Caco-2 (cell line): ENCODE measurements around the gene HSPG2. TPM values are rescaled to one million over a fixed set of nuclear protein-coding genes. Genes with fewer than 3 reads are reported as not detected.

ENCODE experiments used
- BruUV-seq: library from RNA; stranded (reverse); fragments of 400-500 nt; replicated peaks from 2 replicates; lab custom pipeline; 2021; lab: Mats Ljungman, UMichigan
- CTCF ChIA-PET: fragments of 300-600 bp; sonication (Branson Sonifier 250); formaldehyde crosslinking; loops from one replicate; lab custom pipeline; 2022; ENCODE audit warnings: antibody characterized with exemption; lab: Charles Lee
- POLR2A ChIA-PET: fragments of 300-600 bp; sonication (Branson Sonifier 250); formaldehyde crosslinking; loops from one replicate; lab custom pipeline; 2022; ENCODE audit warnings: antibody characterized with exemption; lab: Charles Lee
- DNase-seq, 2 experiments: peaks; one replicate each; pipeline versions ENCODE4 v3.0.0 to v3.0.0-alpha.2; 2020 to 2022
- H3K27me3 ChIP-seq: replicated peaks from 2 replicates; pipeline ENCODE4 v1.6.0; 2011; ENCODE audit warnings: low read length; ENCODE audit not compliant: control insufficient read depth, insufficient read depth
- H3K36me3 ChIP-seq: 2 replicates; pipeline ENCODE4 v1.5.1; 2011; ENCODE audit warnings: low read length; ENCODE audit not compliant: control insufficient read depth, insufficient read depth
- H3K4me1 ChIP-seq: fragments of 250-450 bp; sonication (Bioruptor Pico); 2 replicates; pipeline ENCODE4 v1.5.1; 2020; ENCODE audit warnings: mild to moderate bottlenecking
- H3K4me3 ChIP-seq: 2 replicates; pipeline ENCODE4 v1.5.1; 2011; ENCODE audit warnings: low read depth, mild to moderate bottlenecking, control low read depth, low read length
- H3K9me3 ChIP-seq: fragments of 250-450 bp; sonication (Bioruptor Pico); 2 replicates; pipeline ENCODE4 v1.5.1; 2020; ENCODE audit warnings: mild to moderate bottlenecking, moderate library complexity
- H3K27ac Mint-ChIP-seq: one replicate; pipeline ENCODE4 v1.8.0; 2022; ENCODE audit warnings: mixed read lengths; ENCODE audit not compliant: unreplicated experiment
- H3K27me3 Mint-ChIP-seq: one replicate; pipeline ENCODE4 v1.8.0; 2022; ENCODE audit warnings: mixed read lengths; ENCODE audit not compliant: insufficient read depth, unreplicated experiment
- H3K36me3 Mint-ChIP-seq: one replicate; pipeline ENCODE4 v1.8.0; 2022; ENCODE audit warnings: mild to moderate bottlenecking, mixed read lengths; ENCODE audit not compliant: insufficient read depth, unreplicated experiment
- H3K4me1 Mint-ChIP-seq: one replicate; pipeline ENCODE4 v1.8.0; 2022; ENCODE audit warnings: low read depth, mixed read lengths; ENCODE audit not compliant: unreplicated experiment
- H3K4me3 Mint-ChIP-seq: one replicate; pipeline ENCODE4 v1.8.0; 2022; ENCODE audit warnings: mild to moderate bottlenecking, moderate library complexity, mixed read lengths; ENCODE audit not compliant: unreplicated experiment
- H3K9me3 Mint-ChIP-seq: one replicate; pipeline ENCODE4 v1.8.0; 2022; ENCODE audit warnings: mixed read lengths; ENCODE audit not compliant: unreplicated experiment
- CTCF ChIP-seq, 2 experiments: fragments of 200-600 bp in 1 of 2; IDR thresholded peaks; 1 replicate in 1 of 2; 2 replicates in 1 of 2; pipeline versions ENCODE4 v1.5.1 to v1.8.0; 2011 to 2022; ENCODE audit warnings: antibody characterized with exemption in 1 of 2, control low read depth in 1 of 2, inconsistent platforms in 1 of 2, low read depth in 1 of 2, low read length in 1 of 2, mild to moderate bottlenecking in 1 of 2, moderate library complexity in 1 of 2; ENCODE audit not compliant: insufficient read depth in 1 of 2, severe bottlenecking in 1 of 2, unreplicated experiment in 1 of 2
- intact Hi-C: fragments of 100-400 bp; cut with micrococcal nuclease; formaldehyde crosslinking; loops from one replicate; pipeline ENCODE4 v1.10.0; 2022; ENCODE audit not compliant: unreplicated experiment
- total RNA-seq: library from RNA; stranded (reverse); gene quantifications from 2 replicates; pipeline ENCODE4 v1.2.3, GENCODE V29; 2022

Gene HSPG2
- total RNA-seq, 1 experiment from 2014 or later = 237 TPM

DNA sequence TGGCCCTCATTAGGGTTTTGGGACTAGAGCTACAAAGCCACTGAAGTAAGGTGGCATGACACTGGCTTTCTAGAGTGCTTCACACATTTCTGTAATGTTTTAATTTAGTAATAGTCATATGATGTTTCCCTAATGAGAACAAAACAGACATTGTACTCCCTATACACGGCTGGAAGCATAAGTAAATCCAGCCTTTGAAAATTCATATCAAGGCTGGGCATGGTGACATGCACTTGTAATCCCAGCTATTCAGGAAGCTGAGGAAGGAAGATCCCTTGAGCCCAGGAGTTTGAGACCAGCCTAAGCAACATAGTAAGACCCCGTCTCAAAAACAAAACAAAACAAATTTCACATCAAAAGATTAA lies 161.6 kb downstream of the HSPG2 start:
- Mint-ChIP-seq H3K27ac (no peak overlapping the region), H3K9me3 (no peaks in the 10 kb centered on the region), H3K36me3 (no peaks in the 10 kb centered on the region), H3K27me3 (no peaks in the 10 kb centered on the region), H3K4me3 (no peak overlapping the region), H3K4me1 (peaks cover 6% of the 10 kb centered on the region)
- DNase-seq = no peak
- Histone ChIP-seq H3K9me3 (no peaks in the 10 kb centered on the region), H3K27me3 (no peaks in the 10 kb centered on the region), H3K36me3 (no peaks in the 10 kb centered on the region), H3K4me1 (peaks cover 6% of the 10 kb centered on the region; the same call in 1 of the 2 replicates), H3K4me3 (no peak overlapping the region)
- intact Hi-C loops = no loop called here
- ChIA-PET POLR2A (no interaction called here), CTCF (no interaction called here)
- BruUV-seq = no TSS peak
- TF ChIP-seq CTCF (IDR thresholded peaks at IDR 0.05; ENCODE audit: insufficient read depth in 1 of 2, low read depth in 1 of 2, low read length in 1 of 2, severe bottlenecking in 1 of 2, unreplicated experiment in 1 of 2) = no peak

GRCh38 chr1:21774835-21775549 lies 162.1 kb downstream of the HSPG2 start:
- H3K36me3 Mint-ChIP-seq = peaks cover 5% of the 10 kb centered on the region
- Histone ChIP-seq H3K4me1 (peaks cover 6% of the 10 kb centered on the region; the same call in 1 of the 2 replicates), H3K9me3 (no peaks in the 10 kb centered on the region), H3K27me3 (no peaks in the 10 kb centered on the region), H3K36me3 (no peaks in the 10 kb centered on the region), H3K4me3 (no peak overlapping the region)
- H3K27ac Mint-ChIP-seq = no peak overlapping the region
- no peak overlapping the region for H3K4me3 Mint-ChIP-seq
- no peak for TF ChIP-seq CTCF (IDR thresholded peaks at IDR 0.05; ENCODE audit: insufficient read depth in 1 of 2, low read depth in 1 of 2, low read length in 1 of 2, severe bottlenecking in 1 of 2, unreplicated experiment in 1 of 2)
- no peaks in the 10 kb centered on the region for H3K27me3 Mint-ChIP-seq
- BruUV-seq = no TSS peak
- no peak for DNase-seq
- peaks cover 6% of the 10 kb centered on the region for H3K4me1 Mint-ChIP-seq
- intact Hi-C loops = no loop called here
- ChIA-PET POLR2A (no interaction called here), CTCF (no interaction called here)
- H3K9me3 Mint-ChIP-seq = no peaks in the 10 kb centered on the region

DNA sequence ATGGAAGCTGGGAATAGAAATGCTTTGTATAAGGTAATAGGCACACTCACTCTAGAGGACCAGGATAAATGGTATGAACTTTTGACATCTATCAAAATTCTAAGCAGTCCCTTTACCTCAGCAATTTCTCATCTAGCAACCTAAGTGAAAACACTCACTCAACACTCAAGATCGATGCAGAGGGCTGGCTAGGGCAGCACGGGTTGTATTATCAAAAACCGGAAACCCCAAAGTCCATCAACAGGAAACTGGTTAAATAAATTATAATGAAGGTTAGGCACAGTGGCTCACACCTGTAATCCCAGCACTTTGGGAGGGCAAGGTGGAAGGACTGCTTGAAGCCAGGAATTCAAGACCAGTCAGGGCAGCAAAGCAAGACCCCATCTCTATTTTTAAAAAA lies 163.5 kb downstream of the HSPG2 start:
- ChIA-PET CTCF (no interaction called here), POLR2A (no interaction called here)
- Histone ChIP-seq H3K9me3 (no peaks in the 10 kb centered on the region), H3K4me1 (peaks cover 6% of the 10 kb centered on the region; the same call in 1 of the 2 replicates), H3K4me3 (no peak overlapping the region), H3K27me3 (no peaks in the 10 kb centered on the region), H3K36me3 (no peaks in the 10 kb centered on the region)
- TF ChIP-seq CTCF (IDR thresholded peaks at IDR 0.05; ENCODE audit: insufficient read depth in 1 of 2, low read depth in 1 of 2, low read length in 1 of 2, severe bottlenecking in 1 of 2, unreplicated experiment in 1 of 2) = no peak
- Mint-ChIP-seq H3K4me3 (no peak overlapping the region), H3K4me1 (peaks cover 6% of the 10 kb centered on the region), H3K27me3 (no peaks in the 10 kb centered on the region), H3K36me3 (peaks cover 7% of the 10 kb centered on the region), H3K9me3 (no peaks in the 10 kb centered on the region), H3K27ac (no peak overlapping the region)
- DNase-seq = no peak
- intact Hi-C loops = no loop called here
- no TSS peak for BruUV-seq

Other genes starting within 250 kb of the HSPG2 start
- gene USP48, start 154.2 kb downstream of the HSPG2 start, total RNA-seq = 49.1 and 52.0 TPM in 2 replicates
- gene LDLRAD2, start 125.0 kb downstream of the HSPG2 start, total RNA-seq = not detected in 2 replicates
- gene CELA3B, start 39.7 kb upstream of the HSPG2 start, total RNA-seq = not detected in 2 replicates
- not detected in 2 replicates for gene CELA3A, start 64.3 kb upstream of the HSPG2 start, total RNA-seq
- gene CDC42, start 115.4 kb upstream of the HSPG2 start, total RNA-seq = 240 and 251 TPM in 2 replicates
- 0.21 and 0.79 TPM in 2 replicates for gene WNT4, start 205.8 kb upstream of the HSPG2 start, total RNA-seq